Upper lobe of left lung (tissue), 6 donors: ENCODE data around the gene KCNMA1. TPM values are rescaled to one million over a fixed set of nuclear protein-coding genes. Genes with fewer than 3 reads are reported as not detected.

ENCODE experiments used
- ATAC-seq, 2 donors: fragments of 200-7000 bp; cut with Tn5 transposase; one replicate each; pipeline ENCODE4 v1.9.1; 2022; ENCODE audit warnings: mild to moderate bottlenecking in 2 of 2, moderate library complexity in 2 of 2; ENCODE audit not compliant: low FRiP score in 2 of 2
- DNase-seq, 2 donors: peaks; one replicate each; pipeline ENCODE4 v3.0.0-alpha.2; 2019 to 2020
- H3K27ac ChIP-seq, 4 donors: fragments of 200-600 bp; sonication (generic); one replicate each; pipeline ENCODE4 v1.5.1; 2016 to 2019
- H3K27me3 ChIP-seq, 4 donors: fragments of 200-600 bp; sonication (generic); one replicate each; pipeline ENCODE4 v1.5.1; 2017 to 2019
- H3K36me3 ChIP-seq, 4 donors: fragments of 200-600 bp; sonication (generic); one replicate each; pipeline ENCODE4 v1.5.1; 2016 to 2019
- H3K4me1 ChIP-seq, 4 donors: fragments of 200-600 bp; sonication (generic); one replicate each; pipeline ENCODE4 v1.5.1; 2018 to 2019
- H3K4me3 ChIP-seq, 4 donors: fragments of 200-600 bp; sonication (generic); one replicate each; pipeline ENCODE4 v1.5.1; 2017 to 2019; ENCODE audit warnings: mild to moderate bottlenecking in 2 of 4, moderate library complexity in 1 of 4
- H3K9me3 ChIP-seq, 4 donors: fragments of 200-600 bp; sonication (generic); one replicate each; pipeline ENCODE4 v1.5.1; 2018 to 2019
- CTCF ChIP-seq, 6 experiments: fragments of 450-650 bp in 4 of 6; fragments of 200-600 bp in 2 of 6; sonication (generic) in 2 of 6; IDR thresholded peaks; one replicate each; pipeline ENCODE4 v1.5.1; 2016 to 2019; ENCODE audit warnings: antibody characterized with exemption in 6 of 6
- EP300 ChIP-seq, 4 donors: sonication (generic); formaldehyde crosslinking; IDR thresholded peaks; one replicate each; pipeline ENCODE4 v1.5.1; 2017; ENCODE audit warnings: antibody characterized with exemption in 4 of 4, control low read depth in 2 of 4
- POLR2A ChIP-seq, 4 donors: fragments of 450-650 bp; IDR thresholded peaks; one replicate each; pipeline ENCODE4 v1.5.1; 2016 to 2017; ENCODE audit warnings: antibody characterized with exemption in 4 of 4, mild to moderate bottlenecking in 2 of 4
- POLR2AphosphoS5 ChIP-seq, 2 donors: sonication (generic); formaldehyde crosslinking; IDR thresholded peaks; one replicate each; pipeline ENCODE4 v1.5.1; 2017; ENCODE audit warnings: antibody characterized with exemption in 2 of 2
- WGBS, 2 donors: methylation state at CpG; one replicate each; pipeline ENCODE4 v1.1.5; 2017 to 2018; 5-methylcytosine and 5-hydroxymethylcytosine counted together
- total RNA-seq, 6 donors: library from RNA; depleted of rRNA in 4 of 6; stranded (reverse); fragments of >200 nt in 4 of 6; gene quantifications; one replicate each; pipeline versions ENCODE4 v1.1.0 to v1.2.1, GENCODE V29; 2016 to 2021
- donor health status: DM: no; HTN: no; CAD: no; lungs with moderate emphysema.
- donor health status: DM: no; HTN: yes; CAD: no; lungs with severe emphysema.

Gene KCNMA1
- total RNA-seq, 6 donors from 2014 or later = 5.8 to 107 (median 22.0) TPM

- Histone ChIP-seq H3K9me3 (no peaks in the 10 kb centered on the region), H3K4me3 (no peak overlapping the region), H3K36me3 (no peaks in the 10 kb centered on the region), H3K27me3 (no peaks in the 10 kb centered on the region), H3K4me1 (no peaks in the 10 kb centered on the region), H3K27ac (no peak overlapping the region)
- TF ChIP-seq EP300 (IDR thresholded peaks at IDR 0.05) (no peak), POLR2A (IDR thresholded peaks at IDR 0.05) (no peak), CTCF (IDR thresholded peaks at IDR 0.05) (no peak)
- 80 to 100% methylated on average over 1 of the region's 1 CpG for WGBS, 2 donors
- ATAC-seq (no peak), DNase-seq (no peak)
These were observed 384.5 kb downstream of the KCNMA1 start for GRCh38 chr10:77253147-77253545.

DNA sequence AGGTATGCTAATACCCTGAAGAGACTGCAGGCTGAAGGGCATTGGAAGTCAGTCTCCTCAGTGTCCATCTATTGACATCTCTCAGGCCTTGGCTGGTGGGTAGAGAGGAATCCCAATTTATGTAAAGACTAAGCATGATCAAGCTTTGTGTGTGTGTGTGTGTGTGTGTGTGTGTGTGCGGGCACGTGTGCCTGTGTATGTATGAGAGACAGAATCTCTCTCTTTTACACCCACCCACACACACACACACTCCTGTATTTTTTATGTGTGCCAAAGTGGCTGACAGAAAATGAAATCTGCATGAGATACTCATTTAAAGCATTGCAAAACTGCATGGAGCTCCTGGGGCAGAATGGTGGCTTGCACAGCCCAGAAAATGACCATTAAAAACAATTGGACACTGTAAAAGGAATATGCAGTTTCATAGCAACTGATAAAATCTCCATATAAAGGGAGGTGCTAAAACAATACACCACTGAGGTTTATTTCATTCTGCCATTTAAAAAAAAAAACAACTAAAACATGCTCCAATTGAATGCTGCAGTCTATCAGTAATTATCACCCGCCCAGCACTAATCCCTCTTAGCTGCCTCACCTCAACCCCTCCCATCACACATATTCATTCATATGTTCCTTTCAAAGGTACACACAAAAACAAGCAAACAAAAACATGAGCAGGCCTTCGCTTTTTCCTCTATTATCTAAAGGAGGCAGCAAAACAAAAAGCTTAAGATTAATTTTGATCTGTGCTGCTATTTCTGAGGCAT lies 385.0 kb downstream of the KCNMA1 start:
- Histone ChIP-seq H3K27ac (no peak overlapping the region), H3K36me3 (no peaks in the 10 kb centered on the region), H3K27me3 (no peaks in the 10 kb centered on the region), H3K4me3 (no peak overlapping the region), H3K4me1 (peaks cover 0 to 3% (median 0%) of the 10 kb centered on the region in 4 donors), H3K9me3 (no peaks in the 10 kb centered on the region)
- TF ChIP-seq EP300 (IDR thresholded peaks at IDR 0.05) = no peak
- TF ChIP-seq CTCF (IDR thresholded peaks at IDR 0.05) = no peak
- TF ChIP-seq POLR2AphosphoS5 (IDR thresholded peaks at IDR 0.05) = no peak
- no peak for TF ChIP-seq POLR2A (IDR thresholded peaks at IDR 0.05)
- ATAC-seq (no peak), DNase-seq (no peak)
- WGBS, 2 donors = 80 to 93% methylated on average over 4 of the region's 4 CpGs

- Histone ChIP-seq H3K4me1 (peaks cover 0 to 8% (median 6%) of the 10 kb centered on the region in 4 donors), H3K4me3 (no peak overlapping the region), H3K36me3 (no peaks in the 10 kb centered on the region), H3K9me3 (no peaks in the 10 kb centered on the region), H3K27ac (no peak overlapping the region), H3K27me3 (no peaks in the 10 kb centered on the region)
- TF ChIP-seq EP300 (IDR thresholded peaks at IDR 0.05) (no peak), CTCF (IDR thresholded peaks at IDR 0.05) (peak in 3 of 6 experiments; percentile 16 to 39 (median 23))
- 62 to 64% methylated on average over 6 of the region's 6 CpGs for WGBS, 2 donors
- ATAC-seq (no peak), DNase-seq (peak in 1 of 2 donors; percentile 27)
These were observed 386.2 kb downstream of the KCNMA1 start for GRCh38 chr10:77251297-77252013.

- Histone ChIP-seq H3K4me3 (no peak overlapping the region), H3K9me3 (no peaks in the 10 kb centered on the region), H3K27ac (no peak overlapping the region), H3K4me1 (peaks cover 0 to 15% (median 7%) of the 10 kb centered on the region in 4 donors), H3K27me3 (no peaks in the 10 kb centered on the region), H3K36me3 (no peaks in the 10 kb centered on the region)
- WGBS, 2 donors = 66 to 74% methylated on average over 3 of the region's 3 CpGs
- ATAC-seq = no peak
- no peak for TF ChIP-seq EP300 (IDR thresholded peaks at IDR 0.05)
- no peak for TF ChIP-seq CTCF (IDR thresholded peaks at IDR 0.05)
- TF ChIP-seq POLR2AphosphoS5 (IDR thresholded peaks at IDR 0.05) = no peak
- no peak for TF ChIP-seq POLR2A (IDR thresholded peaks at IDR 0.05)
- no peak for DNase-seq
These were observed 387.6 kb downstream of the KCNMA1 start for GRCh38 chr10:77249901-77250459.
